ENCODE data around the gene SPTBN2. TPM values are rescaled to one million over a fixed set of nuclear protein-coding genes. Genes with fewer than 3 reads are reported as not detected.
A peak's percentile ranks its signal among the peaks of the same experiment; 100 is the strongest.

SPTBN2 gene
- total and polyA plus RNA-seq, 2 of the 8 experiments (the other 6 are each of a cell fraction or from before 2014, with no cell fraction given): 19.1 to 69.0 TPM

DNA sequence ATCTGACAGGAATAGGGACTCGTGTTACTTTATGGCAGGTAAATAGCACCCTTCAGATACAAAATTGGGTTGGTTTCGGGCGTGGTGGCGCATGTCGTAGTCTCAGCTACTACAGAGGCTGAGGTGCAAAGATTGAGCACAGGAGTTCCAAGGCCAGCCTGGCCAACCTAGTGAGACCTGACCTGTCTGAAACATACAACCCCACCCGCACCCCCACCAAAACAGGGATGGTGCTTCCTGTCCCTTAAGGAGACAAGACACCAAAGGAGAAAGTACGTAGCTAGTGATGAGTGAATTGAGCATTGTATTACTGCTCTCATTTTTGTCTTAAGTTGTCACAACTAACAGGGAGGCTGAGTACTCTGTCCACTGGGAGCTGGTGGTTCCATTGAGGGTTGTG, 76.4 kb downstream of the SPTBN2 start:
- Histone ChIP-seq H3K27me3 (replicated peaks in 1 of 4; ENCODE audit: control insufficient read depth in 3 of 4, extremely low read depth in 1 of 4, insufficient read depth in 3 of 4, low read length in 3 of 4) (no peaks in the 10 kb centered on the region), H3K4ac (replicated peaks; ENCODE audit: insufficient read length, low read depth, low read length) (no peak overlapping the region), H3K23me2 (ENCODE audit: low read depth, low read length) (no peaks in the 10 kb centered on the region), H3K4me2 (ENCODE audit: insufficient read depth in 1 of 2, low read depth in 2 of 2, low read length in 2 of 2) (no peak overlapping the region), H3K27ac (ENCODE audit: low read depth, low read length) (no peak overlapping the region), H4K8ac (ENCODE audit: extremely low read depth, insufficient read depth, low read length) (no peak overlapping the region), H3K36me3 (ENCODE audit: control insufficient read depth in 2 of 4, insufficient read depth in 4 of 4, low read length in 3 of 4) (peaks cover 13 to 43% (median 25%) of the 10 kb centered on the region in 4 experiments; a peak in 6 of 8 replicates), H2AFZ (ENCODE audit: low read length) (no peak overlapping the region), H2BK12ac (ENCODE audit: low read depth, low read length) (no peak overlapping the region), H2AK5ac (ENCODE audit: low read depth, low read length) (no peak overlapping the region), H3K23ac (ENCODE audit: insufficient read length) (no peak overlapping the region), H4K5ac (ENCODE audit: insufficient read length, low read depth, low read length) (no peak overlapping the region), H3K14ac (ENCODE audit: insufficient read length) (no peak overlapping the region), H4K91ac (replicated peaks; ENCODE audit: insufficient read length, low read length) (no peak overlapping the region), H2BK5ac (ENCODE audit: low read depth, low read length) (no peak overlapping the region), H4K20me1 (replicated peaks in 1 of 2; ENCODE audit: control insufficient read depth in 1 of 2, insufficient read depth in 2 of 2, low read length in 2 of 2) (peaks cover 5 to 19% of the 10 kb centered on the region in 2 experiments), H3K4me1 (replicated peaks in 1 of 4; ENCODE audit: control insufficient read depth in 3 of 4, insufficient read depth in 4 of 4, low read length in 3 of 4) (no peaks in the 10 kb centered on the region), H2BK120ac (replicated peaks; ENCODE audit: low read depth, low read length) (no peak overlapping the region), H3K9ac (replicated peaks in 1 of 4; ENCODE audit: extremely low read depth in 1 of 4, low read depth in 3 of 4, low read length in 3 of 4) (no peak overlapping the region), H2BK20ac (ENCODE audit: low read length) (no peak overlapping the region), H3K9me3 (ENCODE audit: insufficient read depth in 2 of 2, low read depth in 1 of 2, low read length in 1 of 2) (no peaks in the 10 kb centered on the region), H2BK15ac (ENCODE audit: low read length) (no peak overlapping the region), H3K18ac (ENCODE audit: extremely low read depth, low read length) (no peak overlapping the region), H3K4me3 (ENCODE audit: extremely low read depth in 1 of 4, insufficient read depth in 2 of 4, low read depth in 3 of 4, low read length in 4 of 4) (no peak overlapping the region), H3K79me2 (ENCODE audit: control insufficient read depth in 1 of 2, insufficient read depth in 2 of 2, low read length in 2 of 2) (peaks cover 4 to 71% of the 10 kb centered on the region in 2 experiments), H3K79me1 (ENCODE audit: low read depth, low read length) (peaks cover 8% of the 10 kb centered on the region), H3K56ac (replicated peaks; ENCODE audit: insufficient read length, low read depth, low read length) (no peak overlapping the region)
- no peak for DNase-seq (ENCODE audit: low read depth in 1 of 2, low spot score in 2 of 2)
- TF ChIP-seq POLR2A (IDR thresholded peaks at IDR 0.05; ENCODE audit: control extremely low read depth in 1 of 2, low read depth in 2 of 2, low read length in 2 of 2) (peak in 1 of 2 experiments; percentile 59; a peak in 2 of 3 replicates), SUZ12 (IDR thresholded peaks at IDR 0.05; ENCODE audit: low read length) (no peak)
- WGBS, 2 experiments (ENCODE audit: extremely low coverage in 1 of 2, insufficient coverage in 1 of 2, insufficient read length in 1 of 2, insufficient replicate concordance in 2 of 2, low coverage in 1 of 2, low lambda C conversion rate in 2 of 2, missing lambda C conversion rate in 1 of 2): 92% methylated on average over 7 of the region's 7 CpGs; no CpG with 5 or more reads in 1 of the 2 experiments
- FAIRE-seq: no peak
- POLR2A ChIA-PET (ENCODE audit: partially characterized antibody): interaction anchor here (65.3 to 66.2 kb wide), 2 partner anchors 10 to 32 kb away, joined by 2165 read pairs; partner anchors contain the start of genes CCDC87, CCS, RBM14 and RBM4
- CTCF ChIA-PET (ENCODE audit: partially characterized antibody): interaction anchor here (1.1 kb wide), 1 partner anchor 60 kb away, joined by 3 read pairs; no protein-coding TSS in a partner anchor

Measured in H1 (cell line).